GM20000 (cell line): ENCODE data around the gene SELPLG.

ENCODE experiments used
- DNase-seq: peaks from one replicate; pipeline ENCODE4 v3.0.0; 2012; ENCODE audit warnings: low spot score
- CTCF ChIP-seq: IDR thresholded peaks from 2 replicates; pipeline ENCODE4 v1.5.1; 2012; ENCODE audit warnings: mild to moderate bottlenecking, control low read depth; ENCODE audit errors: extremely low read depth, missing control alignments

Gene SELPLG

GRCh38 chr12:108612788-108613282 lies 20.9 kb downstream of the SELPLG start:
- no peak for DNase-seq
- no peak for TF ChIP-seq CTCF

GRCh38 chr12:108611884-108612415 lies 21.7 kb downstream of the SELPLG start:
- DNase-seq: no peak
- peak; percentile 25 for TF ChIP-seq CTCF

- DNase-seq: no peak
- no peak for TF ChIP-seq CTCF
Measured at GRCh38 chr12:108610856-108611605, 22.7 kb downstream of the SELPLG start.

- no peak for TF ChIP-seq CTCF
- no peak for DNase-seq
Measured at GRCh38 chr12:108610336-108610815, 23.3 kb downstream of the SELPLG start.

- TF ChIP-seq CTCF: no peak
- DNase-seq: no peak
Measured at GRCh38 chr12:108609537-108610335, 24.0 kb downstream of the SELPLG start.

- no peak for TF ChIP-seq CTCF
- DNase-seq: no peak
Measured at GRCh38 chr12:108608616-108609015, 25.1 kb downstream of the SELPLG start.
